Peyer's patch (tissue), 4 donors: ENCODE data around the gene SPATA31D1.

Experiments used
- CTCF ChIP-seq, 6 experiments: fragments of 450-650 bp in 4 of 6; fragments of 200-600 bp in 2 of 6; sonication (generic) in 1 of 6; IDR thresholded peaks; one replicate each; pipeline ENCODE4 v1.5.1; 2017 to 2019; ENCODE audit warnings: antibody characterized with exemption in 6 of 6, mild to moderate bottlenecking in 3 of 6, moderate library complexity in 1 of 6
- POLR2A ChIP-seq, 2 donors: fragments of 450-650 bp; IDR thresholded peaks; one replicate each; pipeline ENCODE4 v1.5.1; 2017; ENCODE audit warnings: antibody characterized with exemption in 2 of 2, mild to moderate bottlenecking in 2 of 2, moderate library complexity in 2 of 2

GRCh38 chr9:81969971-81970370 lies 18.6 kb upstream of the SPATA31D1 start:
- no peak for TF ChIP-seq CTCF (IDR thresholded peaks at IDR 0.05)
- no peak for TF ChIP-seq POLR2A (IDR thresholded peaks at IDR 0.05)
